Trophoblast cell (in vitro differentiated cells and primary cell): ENCODE results near the gene SCGB1A1.

ENCODE experiments used
- DNase-seq, 2 donors: peaks; one replicate each; pipeline ENCODE4 v3.0.0-alpha.2; 2016
- H2AFZ ChIP-seq: 2 replicates; pipeline ENCODE4 v1.6.1; 2013; ENCODE audit warnings: low read length, moderate library complexity, mild to moderate bottlenecking; ENCODE audit not compliant: insufficient read depth, poor library complexity
- H2AK5ac ChIP-seq: 2 replicates; pipeline ENCODE4 v1.6.1; 2013; ENCODE audit warnings: mild to moderate bottlenecking, low read length
- H2BK120ac ChIP-seq: 2 replicates; pipeline ENCODE4 v1.6.1; 2013; ENCODE audit warnings: low read length, mild to moderate bottlenecking, moderate library complexity; ENCODE audit not compliant: insufficient read depth, poor library complexity
- H2BK12ac ChIP-seq: 2 replicates; pipeline ENCODE4 v1.6.1; 2013; ENCODE audit warnings: mild to moderate bottlenecking, low read length, moderate library complexity
- H2BK5ac ChIP-seq: 2 replicates; pipeline ENCODE4 v1.6.1; 2013; ENCODE audit warnings: low read length, low read depth, moderate library complexity, mild to moderate bottlenecking; ENCODE audit not compliant: poor library complexity
- H3K14ac ChIP-seq: 2 replicates; pipeline ENCODE4 v1.6.1; 2013; ENCODE audit warnings: mild to moderate bottlenecking, low read length
- H3K18ac ChIP-seq: 2 replicates; pipeline ENCODE4 v1.6.1; 2013; ENCODE audit warnings: mild to moderate bottlenecking, low read length
- H3K23ac ChIP-seq: 2 replicates; pipeline ENCODE4 v1.6.1; 2013; ENCODE audit warnings: low read length
- H3K27ac ChIP-seq: 2 replicates; pipeline ENCODE4 v1.5.1; 2013; ENCODE audit warnings: low read depth, mild to moderate bottlenecking, inconsistent platforms, low read length, moderate library complexity
- H3K27me3 ChIP-seq: 2 replicates; pipeline ENCODE4 v1.6.1; 2013; ENCODE audit warnings: inconsistent platforms, mild to moderate bottlenecking, low read length, moderate library complexity; ENCODE audit not compliant: insufficient read depth
- H3K36me3 ChIP-seq, 2 experiments: 1 replicate in 1 of 2; 2 replicates in 1 of 2; pipeline ENCODE4 v1.6.1; 2013; ENCODE audit warnings: low read length in 2 of 2, mild to moderate bottlenecking in 2 of 2, moderate library complexity in 1 of 2; ENCODE audit not compliant: insufficient read depth in 2 of 2, control insufficient read depth in 1 of 2
- H3K4ac ChIP-seq: 2 replicates; pipeline ENCODE4 v1.6.1; 2013; ENCODE audit warnings: low read depth, mild to moderate bottlenecking, low read length, moderate library complexity
- H3K4me1 ChIP-seq, 2 experiments: 1 replicate in 1 of 2; 2 replicates in 1 of 2; pipeline ENCODE4 v1.6.1; 2013; ENCODE audit warnings: low read length in 2 of 2, mild to moderate bottlenecking in 2 of 2, moderate library complexity in 1 of 2; ENCODE audit not compliant: insufficient read depth in 2 of 2, control insufficient read depth in 1 of 2
- H3K4me2 ChIP-seq: 2 replicates; pipeline ENCODE4 v1.6.1; 2013; ENCODE audit warnings: inconsistent platforms, mild to moderate bottlenecking, low read length, moderate library complexity
- H3K4me3 ChIP-seq: 2 replicates; pipeline ENCODE4 v1.5.1; 2013; ENCODE audit warnings: mild to moderate bottlenecking, low read depth, low read length, inconsistent platforms
- H3K79me1 ChIP-seq: one replicate; pipeline ENCODE4 v1.6.1; 2013; ENCODE audit warnings: low read length
- H3K79me2 ChIP-seq: 2 replicates; pipeline ENCODE4 v1.6.1; 2013; ENCODE audit warnings: low read length, mild to moderate bottlenecking; ENCODE audit not compliant: control insufficient read depth, insufficient read depth, poor library complexity
- H3K9ac ChIP-seq: 2 replicates; pipeline ENCODE4 v1.6.1; 2013; ENCODE audit warnings: mild to moderate bottlenecking, low read length
- H3K9me3 ChIP-seq: 2 replicates; pipeline ENCODE4 v1.6.1; 2013; ENCODE audit warnings: low read depth, mild to moderate bottlenecking, control low read depth, inconsistent platforms, low read length; ENCODE audit not compliant: insufficient read depth
- H4K12ac ChIP-seq: 2 replicates; pipeline ENCODE4 v1.6.1; 2013; ENCODE audit warnings: low read depth, mild to moderate bottlenecking, low read length, moderate library complexity
- H4K8ac ChIP-seq: 2 replicates; pipeline ENCODE4 v1.6.1; 2013; ENCODE audit warnings: low read depth, mild to moderate bottlenecking, low read length, moderate library complexity
- H4K91ac ChIP-seq: one replicate; pipeline ENCODE4 v1.6.1; 2013; ENCODE audit warnings: low read depth, mild to moderate bottlenecking, low read length, moderate library complexity
- WGBS: extraction: QIAGEN DNeasy Blood & Tissue Kit; methylation state at CpG from one replicate; pipeline ENCODE4 v1.1.7; 2013; ENCODE audit warnings: missing lambda C conversion rate; ENCODE audit not compliant: insufficient read length, insufficient coverage; ENCODE audit errors: extremely low coverage; 5-methylcytosine and 5-hydroxymethylcytosine counted together

Gene SCGB1A1

DNA sequence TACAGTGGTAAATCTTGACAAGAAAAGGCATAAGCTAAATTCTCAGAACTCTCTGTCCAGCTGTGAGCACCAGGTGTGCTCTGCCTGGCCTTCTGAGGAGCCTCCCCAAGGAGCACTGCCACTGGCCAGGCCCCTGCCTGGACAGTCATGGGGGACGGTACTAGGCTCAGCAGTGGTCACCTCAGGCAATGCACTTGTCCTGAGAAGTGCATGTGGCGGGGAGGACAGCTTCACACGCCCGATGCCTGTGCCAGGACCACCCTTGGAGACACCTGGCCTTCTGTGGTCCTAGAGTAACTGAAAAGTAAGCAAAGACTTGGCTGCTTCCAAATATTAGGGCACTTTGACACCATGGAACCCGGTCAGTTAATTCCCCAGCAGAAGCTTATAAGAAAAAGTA, 28.6 kb upstream of the SCGB1A1 start:
- Histone ChIP-seq H3K23ac (no peak overlapping the region), H3K14ac (no peak overlapping the region), H3K79me1 (peaks cover 2% of the 10 kb centered on the region), H3K36me3 (no peaks in the 10 kb centered on the region), H3K4me1 (peaks cover 2 to 4% of the 10 kb centered on the region in 2 experiments), H4K12ac (no peak overlapping the region), H3K4me2 (no peak overlapping the region), H3K79me2 (no peaks in the 10 kb centered on the region), H3K4me3 (no peak overlapping the region), H2BK12ac (no peak overlapping the region), H2AK5ac (no peak overlapping the region), H4K91ac (no peak overlapping the region), H2AFZ (no peak overlapping the region), H3K4ac (no peak overlapping the region), H3K27me3 (no peaks in the 10 kb centered on the region), H3K27ac (no peak overlapping the region), H2BK5ac (no peak overlapping the region), H3K9me3 (no peaks in the 10 kb centered on the region), H2BK120ac (no peak overlapping the region), H3K18ac (no peak overlapping the region), H4K8ac (no peak overlapping the region), H3K9ac (no peak overlapping the region)
- DNase-seq: no peak
- WGBS: no CpG with 5 or more reads among the region's 5 CpGs

DNA sequence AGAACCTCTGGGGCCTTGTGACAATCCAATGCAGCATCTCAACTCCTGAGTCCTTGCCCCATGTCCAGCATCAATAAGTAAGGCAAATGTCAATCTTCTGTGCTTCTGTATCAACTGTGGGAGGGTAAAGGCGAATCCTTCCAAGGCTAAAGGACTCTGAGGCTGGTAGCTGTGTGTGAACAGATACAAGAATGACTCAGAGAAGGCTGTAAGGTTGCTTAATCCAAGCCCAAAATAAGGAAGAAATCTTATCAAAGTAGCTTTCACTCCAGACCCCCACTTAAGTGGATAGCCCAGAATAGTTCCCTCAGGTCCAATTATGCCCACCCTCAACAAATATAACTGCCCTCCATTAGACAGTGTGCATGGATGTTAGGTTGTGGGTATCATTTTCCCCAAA, 28.1 kb upstream of the SCGB1A1 start:
- no peak overlapping the region for H3K4me2 ChIP-seq
- H3K4me3 ChIP-seq: no peak overlapping the region
- H2BK120ac ChIP-seq: no peak overlapping the region
- H3K79me1 ChIP-seq: peaks cover 5% of the 10 kb centered on the region
- H2AFZ ChIP-seq: no peak overlapping the region
- H3K18ac ChIP-seq: no peak overlapping the region
- no peak overlapping the region for H3K9ac ChIP-seq
- WGBS: no CpG with 5 or more reads among the region's 1 CpG
- H2BK5ac ChIP-seq: no peak overlapping the region
- DNase-seq: no peak
- no peak overlapping the region for H3K14ac ChIP-seq
- H3K9me3 ChIP-seq: no peaks in the 10 kb centered on the region
- H3K79me2 ChIP-seq: no peaks in the 10 kb centered on the region
- H3K36me3 ChIP-seq: no peaks in the 10 kb centered on the region
- H3K27me3 ChIP-seq: no peaks in the 10 kb centered on the region
- no peak overlapping the region for H4K91ac ChIP-seq
- H3K4ac ChIP-seq: no peak overlapping the region
- H2AK5ac ChIP-seq: no peak overlapping the region
- no peak overlapping the region for H3K27ac ChIP-seq
- H4K8ac ChIP-seq: no peak overlapping the region
- no peak overlapping the region for H2BK12ac ChIP-seq
- H4K12ac ChIP-seq: no peak overlapping the region
- H3K23ac ChIP-seq: no peak overlapping the region
- peaks cover 5 to 7% of the 10 kb centered on the region in 2 experiments for H3K4me1 ChIP-seq

DNA sequence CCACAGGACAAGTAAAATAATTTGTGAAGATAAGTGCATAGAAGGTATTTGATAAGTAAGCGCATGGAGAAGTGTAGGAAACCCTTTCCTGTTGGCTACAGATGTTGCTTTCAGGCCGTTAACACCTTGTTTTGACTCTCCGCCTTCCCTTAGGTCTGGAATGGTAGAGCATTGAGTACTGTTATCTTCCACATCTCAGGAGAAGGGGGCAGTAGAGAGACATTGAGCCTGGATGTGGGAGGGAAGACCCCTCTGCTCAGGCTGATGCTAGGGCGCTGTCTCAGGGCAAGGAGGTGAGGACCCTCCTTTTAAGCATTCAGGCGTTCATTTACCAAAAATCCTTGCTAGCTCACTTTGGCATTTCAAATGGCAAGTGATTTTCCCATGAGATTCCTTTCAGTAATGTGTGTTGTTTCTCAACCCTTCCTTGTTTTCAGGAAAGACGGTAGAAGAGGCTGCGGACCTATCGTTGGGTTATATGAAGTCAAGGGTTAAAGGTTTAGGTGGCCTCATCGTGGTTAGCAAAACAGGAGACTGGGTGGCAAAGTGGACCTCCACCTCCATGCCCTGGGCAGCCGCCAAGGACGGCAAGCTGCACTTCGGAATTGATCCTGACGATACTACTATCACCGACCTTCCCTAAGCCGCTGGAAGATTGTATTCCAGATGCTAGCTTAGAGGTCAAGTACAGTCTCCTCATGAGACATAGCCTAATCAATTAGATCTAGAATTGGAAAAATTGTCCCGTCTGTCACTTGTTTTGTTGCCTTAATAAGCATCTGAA, 27.0 kb upstream of the SCGB1A1 start:
- H3K36me3 ChIP-seq: no peaks in the 10 kb centered on the region
- no peak overlapping the region for H3K23ac ChIP-seq
- no peak overlapping the region for H3K14ac ChIP-seq
- H4K91ac ChIP-seq: no peak overlapping the region
- H2BK120ac ChIP-seq: no peak overlapping the region
- DNase-seq: no peak
- H3K4ac ChIP-seq: no peak overlapping the region
- H2AFZ ChIP-seq: no peak overlapping the region
- no peak overlapping the region for H3K9ac ChIP-seq
- no peak overlapping the region for H4K12ac ChIP-seq
- H3K4me1 ChIP-seq: peaks cover 5 to 11% of the 10 kb centered on the region in 2 experiments
- H3K4me2 ChIP-seq: no peak overlapping the region
- H3K18ac ChIP-seq: no peak overlapping the region
- no peak overlapping the region for H2BK12ac ChIP-seq
- no peaks in the 10 kb centered on the region for H3K9me3 ChIP-seq
- peaks cover 7% of the 10 kb centered on the region for H3K79me1 ChIP-seq
- H3K27ac ChIP-seq: no peak overlapping the region
- no peak overlapping the region for H4K8ac ChIP-seq
- H2BK5ac ChIP-seq: no peak overlapping the region
- no peak overlapping the region for H2AK5ac ChIP-seq
- H3K27me3 ChIP-seq: no peaks in the 10 kb centered on the region
- WGBS: no CpG with 5 or more reads among the region's 16 CpGs
- H3K79me2 ChIP-seq: no peaks in the 10 kb centered on the region
- no peak overlapping the region for H3K4me3 ChIP-seq

DNA sequence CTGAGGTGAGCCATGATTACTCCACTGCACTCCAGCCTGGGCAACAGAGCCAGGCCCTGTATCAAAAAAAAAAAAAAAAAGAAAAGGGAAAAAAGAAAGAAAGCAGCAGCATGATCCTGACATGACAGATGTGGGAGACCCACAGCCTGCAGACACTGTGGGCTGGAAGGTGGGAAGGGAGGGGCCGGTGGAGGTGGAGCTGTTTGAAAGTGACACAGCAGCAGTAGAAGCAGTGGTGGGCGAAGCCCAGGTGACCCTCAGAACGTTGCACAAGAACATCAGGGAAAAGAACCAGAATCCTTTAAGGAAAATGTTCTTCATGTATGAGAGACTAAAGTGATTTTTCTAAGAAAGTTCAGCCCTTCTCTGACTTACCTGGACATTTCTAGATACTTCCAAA, 26.3 kb upstream of the SCGB1A1 start:
- Histone ChIP-seq H3K4me1 (peaks cover 5 to 11% of the 10 kb centered on the region in 2 experiments), H3K14ac (no peak overlapping the region), H3K9ac (no peak overlapping the region), H2BK5ac (no peak overlapping the region), H4K8ac (no peak overlapping the region), H3K4ac (no peak overlapping the region), H2AK5ac (no peak overlapping the region), H3K18ac (no peak overlapping the region), H3K79me2 (no peaks in the 10 kb centered on the region), H3K9me3 (no peaks in the 10 kb centered on the region), H3K4me3 (no peak overlapping the region), H3K27me3 (no peaks in the 10 kb centered on the region), H3K23ac (no peak overlapping the region), H4K12ac (no peak overlapping the region), H2BK12ac (no peak overlapping the region), H3K4me2 (no peak overlapping the region), H3K36me3 (no peaks in the 10 kb centered on the region), H3K27ac (no peak overlapping the region), H3K79me1 (peaks cover 7% of the 10 kb centered on the region), H4K91ac (no peak overlapping the region), H2BK120ac (no peak overlapping the region), H2AFZ (no peak overlapping the region)
- no CpG with 5 or more reads among the region's 3 CpGs for WGBS
- DNase-seq: no peak
